ENCODE measurements around the gene JAZF1. TPM values are rescaled to one million over a fixed set of nuclear protein-coding genes. Genes with fewer than 3 reads are reported as not detected.

The JAZF1 gene
- total RNA-seq, 1 donor from 2014 or later, result 36.1 TPM

GRCh38 chr7:27911920-27912319 is 268.7 kb downstream of the JAZF1 start:
- H3K27ac ChIP-seq, result no peak overlapping the region
- H3K36me3 ChIP-seq, result no peaks in the 10 kb centered on the region
- peaks cover 17% of the 10 kb centered on the region for H3K4me1 ChIP-seq
- intact Hi-C loops (cut with DNase I), result no loop called here
- H3K4me3 ChIP-seq, result no peak overlapping the region
- DNase-seq (ENCODE audit: extremely low spot score in 2 of 2), result no peak
- TF ChIP-seq CTCF (IDR thresholded peaks at IDR 0.05) (no peak), POLR2AphosphoS5 (IDR thresholded peaks at IDR 0.05; ENCODE audit: insufficient read depth in 1 of 2, low read depth in 1 of 2) (no peak), POLR2A (IDR thresholded peaks at IDR 0.05) (no peak)
- no peaks in the 10 kb centered on the region for H3K9me3 ChIP-seq
- no peaks in the 10 kb centered on the region for H3K27me3 ChIP-seq

- Histone ChIP-seq H3K27ac (no peak overlapping the region), H3K36me3 (no peaks in the 10 kb centered on the region), H3K27me3 (no peaks in the 10 kb centered on the region), H3K4me3 (no peak overlapping the region), H3K4me1 (peaks cover 26% of the 10 kb centered on the region), H3K9me3 (no peaks in the 10 kb centered on the region)
- no peak for DNase-seq (ENCODE audit: extremely low spot score in 2 of 2)
- intact Hi-C loops (cut with DNase I), result no loop called here
- TF ChIP-seq POLR2AphosphoS5 (IDR thresholded peaks at IDR 0.05; ENCODE audit: insufficient read depth in 1 of 2, low read depth in 1 of 2), result no peak
- TF ChIP-seq CTCF (IDR thresholded peaks at IDR 0.05), result no peak
- no peak for TF ChIP-seq POLR2A (IDR thresholded peaks at IDR 0.05)
These were observed 270.3 kb downstream of the JAZF1 start for GRCh38 chr7:27910326-27910725.

GRCh38 chr7:27908534-27909165 is 271.9 kb downstream of the JAZF1 start:
- intact Hi-C loops (cut with DNase I), result no loop called here
- TF ChIP-seq POLR2A (IDR thresholded peaks at IDR 0.05) (no peak), CTCF (IDR thresholded peaks at IDR 0.05) (no peak), POLR2AphosphoS5 (IDR thresholded peaks at IDR 0.05; ENCODE audit: insufficient read depth in 1 of 2, low read depth in 1 of 2) (no peak)

GRCh38 chr7:27906385-27907091 is 274.1 kb downstream of the JAZF1 start:
- Histone ChIP-seq H3K27ac (no peak overlapping the region), H3K9me3 (no peaks in the 10 kb centered on the region), H3K4me3 (no peak overlapping the region), H3K4me1 (peaks cover 22% of the 10 kb centered on the region), H3K36me3 (no peaks in the 10 kb centered on the region), H3K27me3 (no peaks in the 10 kb centered on the region)
- intact Hi-C loops (cut with DNase I), result no loop called here
- no peak for DNase-seq (ENCODE audit: extremely low spot score in 2 of 2)
- TF ChIP-seq POLR2A (IDR thresholded peaks at IDR 0.05), result no peak

More at GRCh38 chr7:27908534-27909165, 271.9 kb downstream of the JAZF1 start:
- H3K4me1 ChIP-seq, result peaks cover 26% of the 10 kb centered on the region
- no peaks in the 10 kb centered on the region for H3K36me3 ChIP-seq
- H3K4me3 ChIP-seq, result no peak overlapping the region
- DNase-seq (ENCODE audit: extremely low spot score in 2 of 2), result no peak
- no peak overlapping the region for H3K27ac ChIP-seq
- no peaks in the 10 kb centered on the region for H3K9me3 ChIP-seq
- H3K27me3 ChIP-seq, result no peaks in the 10 kb centered on the region

- Histone ChIP-seq H3K36me3 (no peaks in the 10 kb centered on the region), H3K4me3 (no peak overlapping the region), H3K27ac (no peak overlapping the region), H3K27me3 (no peaks in the 10 kb centered on the region), H3K4me1 (peaks cover 25% of the 10 kb centered on the region), H3K9me3 (no peaks in the 10 kb centered on the region)
- no peak for DNase-seq (ENCODE audit: extremely low spot score in 2 of 2)
- intact Hi-C loops (cut with DNase I), result no loop called here
- no peak for TF ChIP-seq CTCF (IDR thresholded peaks at IDR 0.05)
- TF ChIP-seq POLR2A (IDR thresholded peaks at IDR 0.05), result no peak
- no peak for TF ChIP-seq POLR2AphosphoS5 (IDR thresholded peaks at IDR 0.05; ENCODE audit: insufficient read depth in 1 of 2, low read depth in 1 of 2)
These were observed 274.6 kb downstream of the JAZF1 start for GRCh38 chr7:27905951-27906350.
